ENCODE measurements around the gene SFMBT1.

The SFMBT1 gene

DNA sequence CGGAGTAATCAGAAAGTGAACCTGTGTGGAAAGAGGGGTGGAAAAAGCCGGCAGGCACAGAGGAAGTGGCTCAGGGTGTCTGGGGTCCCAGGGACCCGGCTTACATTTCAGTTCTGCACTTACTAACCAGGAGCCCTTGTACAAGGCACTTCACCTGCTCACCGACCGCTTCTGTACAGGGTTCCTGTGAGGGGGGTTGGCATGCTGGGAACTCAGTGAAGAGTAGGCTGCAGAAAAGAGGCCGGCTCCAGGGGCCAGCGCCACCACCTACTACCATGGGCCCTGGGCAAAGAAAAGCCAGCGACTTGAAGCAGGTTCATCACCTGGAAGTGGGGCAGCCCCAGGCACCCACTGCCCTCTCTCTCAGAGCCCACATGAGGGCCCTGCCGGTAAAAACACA, 154.7 kb downstream of the SFMBT1 start:
- H3K4me3 ChIP-seq (ENCODE audit: low read depth in 1 of 2, low read length in 2 of 2) = no peak overlapping the region
- H3K27me3 ChIP-seq (ENCODE audit: low read depth, low read length) = no peaks in the 10 kb centered on the region
- no peaks in the 10 kb centered on the region for H3K9me3 ChIP-seq (ENCODE audit: control insufficient read depth in 1 of 2, low read length in 2 of 2)
- peaks cover 13 to 14% of the 10 kb centered on the region in 2 donors for H3K4me1 ChIP-seq (ENCODE audit: control insufficient read depth in 1 of 2, insufficient read depth in 2 of 2, low read length in 2 of 2)
- no peak overlapping the region for H3K27ac ChIP-seq (ENCODE audit: low read length)
- no peaks in the 10 kb centered on the region for H3K36me3 ChIP-seq (ENCODE audit: control insufficient read depth in 1 of 2, insufficient read depth in 2 of 2, low read length in 2 of 2)

DNA sequence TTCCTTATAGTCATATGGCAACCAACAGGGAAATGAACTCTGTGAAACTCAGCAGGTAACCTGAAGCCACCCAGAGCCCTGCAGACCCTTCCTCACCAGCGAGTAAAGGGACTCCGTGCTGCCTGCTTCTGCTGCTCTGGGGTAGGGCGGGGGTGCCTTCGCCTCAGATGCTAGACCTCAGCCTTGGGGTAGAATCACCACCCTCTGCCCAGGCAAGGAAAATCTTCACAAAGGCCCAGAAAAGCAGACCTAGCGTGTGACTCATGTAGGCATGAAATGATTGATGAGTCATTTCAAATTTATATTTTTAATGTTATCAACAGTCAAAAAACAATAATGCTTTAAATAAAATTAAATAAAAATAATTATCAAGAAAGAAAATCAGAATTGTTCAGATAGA, 155.1 kb downstream of the SFMBT1 start:
- H3K4me1 ChIP-seq (ENCODE audit: control insufficient read depth in 1 of 2, insufficient read depth in 2 of 2, low read length in 2 of 2) = peaks cover 11 to 14% of the 10 kb centered on the region in 2 donors
- no peak overlapping the region for H3K27ac ChIP-seq (ENCODE audit: low read length)
- no peak overlapping the region for H3K4me3 ChIP-seq (ENCODE audit: low read depth in 1 of 2, low read length in 2 of 2)
- H3K36me3 ChIP-seq (ENCODE audit: control insufficient read depth in 1 of 2, insufficient read depth in 2 of 2, low read length in 2 of 2) = peaks cover under 1% of the 10 kb centered on the region in 2 donors
- H3K9me3 ChIP-seq (ENCODE audit: control insufficient read depth in 1 of 2, low read length in 2 of 2) = no peaks in the 10 kb centered on the region
- no peaks in the 10 kb centered on the region for H3K27me3 ChIP-seq (ENCODE audit: low read depth, low read length)

DNA sequence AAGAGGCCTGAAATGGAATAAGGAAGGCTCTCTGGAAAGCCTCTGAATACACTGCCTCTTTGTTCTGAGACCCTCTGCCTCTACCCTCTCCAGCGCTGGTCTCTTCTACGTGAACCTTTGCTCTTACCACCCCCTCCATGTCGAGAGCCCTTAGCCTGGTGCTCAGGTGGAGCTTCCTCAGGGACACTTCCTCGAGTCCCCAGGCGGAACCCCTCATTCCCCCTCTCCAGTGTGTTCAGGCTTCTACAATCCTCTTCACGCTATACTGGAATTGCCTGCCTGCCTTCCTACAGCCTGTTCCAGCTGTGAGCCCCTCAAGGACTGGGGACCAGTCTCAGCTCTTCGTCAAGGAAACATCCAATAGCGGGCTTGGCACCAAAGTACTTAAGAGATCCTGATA, 156.0 kb downstream of the SFMBT1 start:
- Histone ChIP-seq H3K27ac (ENCODE audit: low read length) (no peak overlapping the region), H3K9me3 (ENCODE audit: control insufficient read depth in 1 of 2, low read length in 2 of 2) (no peaks in the 10 kb centered on the region), H3K27me3 (ENCODE audit: low read depth, low read length) (no peaks in the 10 kb centered on the region), H3K4me3 (ENCODE audit: low read depth in 1 of 2, low read length in 2 of 2) (no peak overlapping the region), H3K36me3 (ENCODE audit: control insufficient read depth in 1 of 2, insufficient read depth in 2 of 2, low read length in 2 of 2) (peaks cover 6% of the 10 kb centered on the region in 2 donors), H3K4me1 (ENCODE audit: control insufficient read depth in 1 of 2, insufficient read depth in 2 of 2, low read length in 2 of 2) (peaks cover 7 to 14% of the 10 kb centered on the region in 2 donors)

DNA sequence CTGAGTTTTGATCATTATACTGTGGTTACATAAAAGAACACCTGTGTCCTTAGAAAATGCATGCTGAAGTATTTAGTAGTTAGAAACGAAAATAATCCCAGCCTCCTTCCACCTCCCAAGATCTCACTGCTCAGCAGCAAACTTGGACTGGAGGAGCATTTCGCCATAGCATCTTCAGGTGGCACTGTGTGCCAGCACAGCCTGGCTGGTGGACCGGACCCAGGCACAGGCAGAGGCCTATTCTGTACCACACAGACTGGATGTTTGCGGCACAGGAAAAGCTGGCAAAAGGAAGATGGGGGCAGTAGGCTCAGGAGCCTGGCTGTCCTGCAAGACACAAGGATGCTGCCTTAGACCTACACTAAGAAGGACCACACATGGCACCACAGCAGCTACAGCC, 158.7 kb downstream of the SFMBT1 start:
- peaks cover 0 to 9% of the 10 kb centered on the region in 2 donors for H3K4me1 ChIP-seq (ENCODE audit: control insufficient read depth in 1 of 2, insufficient read depth in 2 of 2, low read length in 2 of 2)
- H3K9me3 ChIP-seq (ENCODE audit: control insufficient read depth in 1 of 2, low read length in 2 of 2) = no peaks in the 10 kb centered on the region
- H3K27ac ChIP-seq (ENCODE audit: low read length) = no peak overlapping the region
- H3K4me3 ChIP-seq (ENCODE audit: low read depth in 1 of 2, low read length in 2 of 2) = no peak overlapping the region
- H3K36me3 ChIP-seq (ENCODE audit: control insufficient read depth in 1 of 2, insufficient read depth in 2 of 2, low read length in 2 of 2) = peaks cover 6% of the 10 kb centered on the region in 2 donors
- H3K27me3 ChIP-seq (ENCODE audit: low read depth, low read length) = no peaks in the 10 kb centered on the region

DNA sequence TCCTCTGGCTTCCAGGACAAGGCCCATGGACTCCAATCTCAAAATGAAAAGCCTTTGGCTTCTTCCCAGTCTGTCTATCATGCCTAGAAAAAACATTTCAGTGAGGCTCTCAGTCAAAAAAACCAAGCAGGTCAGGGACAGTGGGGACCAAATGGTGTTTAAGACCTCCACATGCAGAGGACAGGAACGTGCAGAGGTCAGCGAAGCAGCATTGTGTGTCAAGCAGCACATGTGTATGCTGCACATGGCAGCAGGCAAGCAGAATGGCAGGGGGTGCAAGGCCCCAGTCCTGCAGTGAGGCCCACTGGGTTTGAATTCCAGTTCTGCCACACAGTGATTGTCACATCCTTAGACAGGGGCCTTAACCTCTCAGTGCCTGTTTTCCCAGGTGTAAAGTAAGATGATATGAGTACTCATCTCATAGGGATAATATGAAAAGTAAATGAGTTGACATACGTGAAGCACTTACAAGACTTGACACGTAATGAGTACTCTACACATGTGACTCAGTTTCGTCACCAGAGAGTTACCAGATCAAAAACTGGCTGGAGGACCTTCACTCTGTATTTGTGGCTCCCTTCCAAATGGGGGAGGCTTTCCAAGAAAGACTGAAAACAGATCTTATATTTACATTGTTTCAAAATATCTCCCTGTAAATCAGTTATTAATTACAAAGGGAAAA, 159.7 kb downstream of the SFMBT1 start:
- Histone ChIP-seq H3K36me3 (ENCODE audit: control insufficient read depth in 1 of 2, insufficient read depth in 2 of 2, low read length in 2 of 2) (peaks cover 6% of the 10 kb centered on the region in 2 donors), H3K4me3 (ENCODE audit: low read depth in 1 of 2, low read length in 2 of 2) (no peak overlapping the region), H3K27me3 (ENCODE audit: low read depth, low read length) (no peaks in the 10 kb centered on the region), H3K4me1 (ENCODE audit: control insufficient read depth in 1 of 2, insufficient read depth in 2 of 2, low read length in 2 of 2) (no peaks in the 10 kb centered on the region), H3K9me3 (ENCODE audit: control insufficient read depth in 1 of 2, low read length in 2 of 2) (no peaks in the 10 kb centered on the region), H3K27ac (ENCODE audit: low read length) (no peak overlapping the region)

DNA sequence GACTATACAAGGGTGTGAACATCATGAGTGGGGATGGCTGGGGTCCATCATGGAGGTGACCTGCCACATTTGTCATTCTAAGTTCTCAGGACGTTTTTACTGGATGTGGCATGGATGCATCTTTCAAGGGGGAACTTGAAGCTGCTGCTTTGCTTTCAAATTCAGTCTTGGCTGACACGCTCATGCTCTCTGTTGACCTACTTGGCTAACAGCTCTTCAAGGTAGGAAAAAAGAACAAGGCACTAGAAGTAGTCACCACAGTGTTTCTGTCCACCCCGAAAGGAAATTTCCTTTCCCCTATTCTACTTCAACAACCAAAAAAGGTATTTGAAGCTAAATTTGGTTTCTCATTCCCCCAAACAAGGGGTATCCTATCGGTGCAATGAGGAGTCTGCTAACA, 163.5 kb downstream of the SFMBT1 start:
- Histone ChIP-seq H3K27ac (ENCODE audit: low read length) (no peak overlapping the region), H3K4me1 (ENCODE audit: control insufficient read depth in 1 of 2, insufficient read depth in 2 of 2, low read length in 2 of 2) (no peaks in the 10 kb centered on the region), H3K36me3 (ENCODE audit: control insufficient read depth in 1 of 2, insufficient read depth in 2 of 2, low read length in 2 of 2) (peaks cover 6 to 7% of the 10 kb centered on the region in 2 donors), H3K27me3 (ENCODE audit: low read depth, low read length) (no peaks in the 10 kb centered on the region), H3K9me3 (ENCODE audit: control insufficient read depth in 1 of 2, low read length in 2 of 2) (no peaks in the 10 kb centered on the region), H3K4me3 (ENCODE audit: low read depth in 1 of 2, low read length in 2 of 2) (no peak overlapping the region)

DNA sequence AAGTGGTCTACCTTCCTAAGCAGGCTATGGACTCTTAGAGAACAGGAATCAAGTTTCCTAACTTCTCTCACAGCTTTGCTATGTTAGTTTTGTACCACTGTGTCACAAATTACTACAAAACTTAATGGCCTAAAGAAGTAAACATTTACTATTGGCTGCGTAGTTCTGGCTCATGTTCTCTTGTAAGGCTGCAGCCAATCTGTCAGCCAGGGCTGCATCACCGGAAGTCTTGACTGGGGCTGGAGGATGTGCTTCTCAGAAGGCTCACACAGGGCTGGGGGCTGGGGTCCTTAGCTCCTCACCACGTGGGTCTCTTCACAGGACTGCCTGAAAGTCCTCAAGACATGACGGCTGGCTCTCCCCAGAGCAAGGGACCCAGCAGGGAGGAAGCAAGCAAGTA, 164.0 kb downstream of the SFMBT1 start:
- Histone ChIP-seq H3K27me3 (ENCODE audit: low read depth, low read length) (no peaks in the 10 kb centered on the region), H3K4me3 (ENCODE audit: low read depth in 1 of 2, low read length in 2 of 2) (no peak overlapping the region), H3K9me3 (ENCODE audit: control insufficient read depth in 1 of 2, low read length in 2 of 2) (no peaks in the 10 kb centered on the region), H3K4me1 (ENCODE audit: control insufficient read depth in 1 of 2, insufficient read depth in 2 of 2, low read length in 2 of 2) (no peaks in the 10 kb centered on the region), H3K27ac (ENCODE audit: low read length) (no peak overlapping the region), H3K36me3 (ENCODE audit: control insufficient read depth in 1 of 2, insufficient read depth in 2 of 2, low read length in 2 of 2) (peaks cover 6 to 10% of the 10 kb centered on the region in 2 donors)

DNA sequence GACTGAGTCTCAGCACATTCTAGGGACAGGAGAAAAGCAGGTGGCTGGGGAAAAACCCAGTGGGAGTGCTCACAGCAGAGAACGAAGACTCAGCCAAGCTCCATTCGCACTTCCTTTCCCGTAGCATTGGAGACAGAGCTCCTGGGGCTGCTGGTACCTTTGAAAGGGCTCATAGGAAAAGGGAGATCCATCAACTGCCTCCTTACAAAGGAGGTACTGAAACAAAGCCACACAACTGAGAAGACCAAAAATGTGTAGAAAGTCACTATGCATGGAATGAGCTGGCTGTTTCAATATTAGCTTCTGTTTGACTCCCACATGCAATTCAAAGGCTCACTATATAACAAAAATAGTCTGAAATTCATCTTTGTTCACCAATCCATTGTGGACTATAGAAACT, 165.4 kb downstream of the SFMBT1 start:
- no peak overlapping the region for H3K4me3 ChIP-seq (ENCODE audit: low read depth in 1 of 2, low read length in 2 of 2)
- no peaks in the 10 kb centered on the region for H3K4me1 ChIP-seq (ENCODE audit: control insufficient read depth in 1 of 2, insufficient read depth in 2 of 2, low read length in 2 of 2)
- no peak overlapping the region for H3K27ac ChIP-seq (ENCODE audit: low read length)
- H3K27me3 ChIP-seq (ENCODE audit: low read depth, low read length) = no peaks in the 10 kb centered on the region
- no peaks in the 10 kb centered on the region for H3K9me3 ChIP-seq (ENCODE audit: control insufficient read depth in 1 of 2, low read length in 2 of 2)
- H3K36me3 ChIP-seq (ENCODE audit: control insufficient read depth in 1 of 2, insufficient read depth in 2 of 2, low read length in 2 of 2) = peaks cover 3 to 7% of the 10 kb centered on the region in 2 donors

DNA sequence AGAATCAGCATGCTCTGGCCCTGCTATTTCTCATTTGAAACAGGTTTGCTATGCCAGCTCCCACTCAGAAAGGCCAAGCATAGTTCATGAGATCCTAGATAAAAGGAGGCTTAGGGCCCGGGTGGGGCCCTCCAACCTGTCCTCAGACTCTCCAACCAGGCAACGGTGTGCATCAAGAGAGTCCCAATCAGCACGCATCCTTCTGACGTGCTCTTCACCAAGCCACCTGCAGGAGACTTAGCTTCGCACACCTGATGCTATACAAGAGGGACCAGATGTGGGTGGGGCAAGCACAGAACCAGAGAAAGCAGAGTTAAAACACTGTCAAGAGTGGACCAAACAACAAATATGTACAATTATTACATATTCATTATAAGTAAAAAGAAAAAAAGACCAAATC, 165.8 kb downstream of the SFMBT1 start:
- Histone ChIP-seq H3K4me1 (ENCODE audit: control insufficient read depth in 1 of 2, insufficient read depth in 2 of 2, low read length in 2 of 2) (no peaks in the 10 kb centered on the region), H3K27ac (ENCODE audit: low read length) (no peak overlapping the region), H3K9me3 (ENCODE audit: control insufficient read depth in 1 of 2, low read length in 2 of 2) (no peaks in the 10 kb centered on the region), H3K4me3 (ENCODE audit: low read depth in 1 of 2, low read length in 2 of 2) (no peak overlapping the region), H3K27me3 (ENCODE audit: low read depth, low read length) (no peaks in the 10 kb centered on the region), H3K36me3 (ENCODE audit: control insufficient read depth in 1 of 2, insufficient read depth in 2 of 2, low read length in 2 of 2) (peaks cover 0 to 4% of the 10 kb centered on the region in 2 donors)

DNA sequence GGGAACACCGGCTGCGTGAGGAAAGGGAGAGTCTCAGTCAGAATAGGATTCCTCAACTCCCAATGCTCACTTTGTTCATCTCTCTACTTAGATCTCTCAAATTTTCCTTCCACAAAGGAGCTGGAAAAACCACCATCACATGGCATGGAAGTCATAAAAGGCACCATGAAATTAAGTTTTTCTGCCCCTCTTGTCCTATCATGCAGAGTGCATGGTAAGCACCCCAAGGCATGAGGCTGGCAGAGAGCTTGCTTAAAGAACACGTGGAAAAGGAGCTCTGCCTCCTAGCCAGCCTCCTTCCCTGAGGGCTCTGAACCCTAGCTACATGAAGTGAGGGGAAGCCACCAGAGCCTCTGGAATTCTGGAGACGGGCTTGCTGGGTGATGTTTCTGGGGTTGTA, 166.3 kb downstream of the SFMBT1 start:
- H3K4me3 ChIP-seq (ENCODE audit: low read depth in 1 of 2, low read length in 2 of 2) = no peak overlapping the region
- no peaks in the 10 kb centered on the region for H3K9me3 ChIP-seq (ENCODE audit: control insufficient read depth in 1 of 2, low read length in 2 of 2)
- H3K27ac ChIP-seq (ENCODE audit: low read length) = no peak overlapping the region
- H3K36me3 ChIP-seq (ENCODE audit: control insufficient read depth in 1 of 2, insufficient read depth in 2 of 2, low read length in 2 of 2) = peaks cover 0 to 4% of the 10 kb centered on the region in 2 donors
- H3K27me3 ChIP-seq (ENCODE audit: low read depth, low read length) = no peaks in the 10 kb centered on the region
- H3K4me1 ChIP-seq (ENCODE audit: control insufficient read depth in 1 of 2, insufficient read depth in 2 of 2, low read length in 2 of 2) = no peaks in the 10 kb centered on the region

DNA sequence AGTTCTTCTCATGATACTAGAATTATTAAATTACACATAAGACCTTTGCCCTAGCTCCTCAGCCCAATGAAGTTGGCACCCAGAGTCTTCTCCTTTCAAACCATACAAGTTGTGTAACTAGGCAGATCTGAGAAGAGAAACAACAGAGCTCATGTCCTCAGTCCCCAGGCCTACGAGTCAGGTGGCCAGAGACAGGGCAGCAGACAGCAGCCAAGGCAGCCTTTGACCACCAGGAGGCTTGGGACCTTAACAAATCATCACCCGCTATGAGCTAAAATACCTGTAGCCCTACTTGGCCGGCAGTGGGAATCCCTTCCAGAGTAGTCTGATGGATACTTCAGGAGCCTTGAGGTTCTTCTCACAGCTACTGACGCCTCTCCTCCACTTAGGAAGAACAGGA, 166.8 kb downstream of the SFMBT1 start:
- H3K9me3 ChIP-seq (ENCODE audit: control insufficient read depth in 1 of 2, low read length in 2 of 2) = no peaks in the 10 kb centered on the region
- no peak overlapping the region for H3K4me3 ChIP-seq (ENCODE audit: low read depth in 1 of 2, low read length in 2 of 2)
- H3K4me1 ChIP-seq (ENCODE audit: control insufficient read depth in 1 of 2, insufficient read depth in 2 of 2, low read length in 2 of 2) = no peaks in the 10 kb centered on the region
- no peaks in the 10 kb centered on the region for H3K27me3 ChIP-seq (ENCODE audit: low read depth, low read length)
- peaks cover 0 to 4% of the 10 kb centered on the region in 2 donors for H3K36me3 ChIP-seq (ENCODE audit: control insufficient read depth in 1 of 2, insufficient read depth in 2 of 2, low read length in 2 of 2)
- H3K27ac ChIP-seq (ENCODE audit: low read length) = no peak overlapping the region

DNA sequence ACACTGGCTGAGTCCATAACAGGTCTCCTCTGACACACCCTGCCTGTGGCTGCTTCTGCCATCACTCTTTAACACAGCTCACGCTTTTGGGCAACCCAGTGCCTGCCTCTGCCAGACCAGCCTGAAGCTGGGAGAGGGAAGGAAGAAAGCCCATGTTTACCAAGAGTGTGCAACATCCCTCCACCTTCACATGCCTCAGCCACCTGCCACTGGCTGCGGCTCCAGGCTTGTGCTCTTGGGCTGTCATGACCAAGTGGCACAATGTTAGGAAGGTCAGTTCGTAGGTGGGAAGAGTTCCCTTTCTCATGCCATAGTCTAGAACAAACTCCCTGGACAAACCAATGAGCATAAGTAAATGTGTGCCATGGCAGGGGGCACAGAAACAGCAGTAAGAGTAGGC, 168.8 kb downstream of the SFMBT1 start:
- no peaks in the 10 kb centered on the region for H3K27me3 ChIP-seq (ENCODE audit: low read depth, low read length)
- H3K36me3 ChIP-seq (ENCODE audit: control insufficient read depth in 1 of 2, insufficient read depth in 2 of 2, low read length in 2 of 2) = peaks cover 0 to 4% of the 10 kb centered on the region in 2 donors
- no peaks in the 10 kb centered on the region for H3K9me3 ChIP-seq (ENCODE audit: control insufficient read depth in 1 of 2, low read length in 2 of 2)
- H3K4me1 ChIP-seq (ENCODE audit: control insufficient read depth in 1 of 2, insufficient read depth in 2 of 2, low read length in 2 of 2) = no peaks in the 10 kb centered on the region
- no peak overlapping the region for H3K4me3 ChIP-seq (ENCODE audit: low read depth in 1 of 2, low read length in 2 of 2)
- no peak overlapping the region for H3K27ac ChIP-seq (ENCODE audit: low read length)

All from muscle layer of duodenum (tissue), 2 donors.